Adipose tissue (tissue), 3 donors: ENCODE measurements around the gene MYOM3. TPM values are rescaled to one million over a fixed set of nuclear protein-coding genes. Genes with fewer than 3 reads are reported as not detected.

ENCODE experiments used
- H3K27ac ChIP-seq: one replicate; pipeline ENCODE4 v1.5.1; 2013; ENCODE audit warnings: low read depth, low read length
- WGBS, 3 donors: extraction: QIAGEN DNeasy Blood & Tissue Kit; methylation state at CpG; one replicate each; pipeline ENCODE4 v1.1.7; 2013; 5-methylcytosine and 5-hydroxymethylcytosine counted together
- polyA plus RNA-seq, 3 donors: library from polyadenylated mRNA; stranded (reverse); fragments of 200-250 nt; gene quantifications; one replicate each; pipeline ENCODE4 v1.2.3, GENCODE V29; 2013
- donor health status: healthy with polysubstance abuse.
- donor health status: Bipolar disorder and iron deficiency.
- donor health status: healthy.

The MYOM3 gene
- polyA plus RNA-seq, 3 donors: 0.33 to 0.76 (median 0.34) TPM

DNA sequence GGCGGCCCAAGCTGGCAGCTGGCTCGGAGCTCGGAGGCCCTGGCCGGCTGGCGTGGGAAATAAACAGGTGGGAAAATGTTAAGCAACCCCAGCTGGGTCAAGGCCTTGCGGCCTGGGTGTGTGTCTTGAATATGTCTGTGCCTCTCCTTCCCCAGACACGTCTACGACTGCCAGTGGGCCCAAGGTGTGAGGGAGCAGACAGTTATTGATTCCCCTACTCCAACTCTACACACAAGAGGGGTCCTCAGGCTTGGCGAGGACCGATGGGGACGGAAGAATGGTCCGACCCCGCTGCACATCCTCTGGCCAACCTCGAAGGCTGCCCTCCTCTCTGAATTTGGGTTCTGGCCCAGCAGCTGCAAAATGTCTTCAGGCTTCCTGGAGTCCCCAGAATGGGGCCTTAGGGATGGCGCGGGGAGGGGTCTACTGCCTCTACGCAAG, 28.8 kb upstream of the MYOM3 start:
- WGBS, 3 donors: 52 to 92% (median 88%) methylated on average over 17 of the region's 17 CpGs

GRCh38 chr1:24139841-24140425, 28.0 kb upstream of the MYOM3 start:
- 47 to 87% (median 87%) methylated on average over 11 of the region's 11 CpGs for WGBS, 3 donors
- no peak overlapping the region for H3K27ac ChIP-seq

More for the DNA sequence above, 28.8 kb upstream of the MYOM3 start:
- no peak overlapping the region for H3K27ac ChIP-seq

GRCh38 chr1:24139222-24139489, 27.2 kb upstream of the MYOM3 start:
- WGBS, 3 donors: 60 to 77% (median 74%) methylated on average over 2 of the region's 2 CpGs
- no peak overlapping the region for H3K27ac ChIP-seq

DNA sequence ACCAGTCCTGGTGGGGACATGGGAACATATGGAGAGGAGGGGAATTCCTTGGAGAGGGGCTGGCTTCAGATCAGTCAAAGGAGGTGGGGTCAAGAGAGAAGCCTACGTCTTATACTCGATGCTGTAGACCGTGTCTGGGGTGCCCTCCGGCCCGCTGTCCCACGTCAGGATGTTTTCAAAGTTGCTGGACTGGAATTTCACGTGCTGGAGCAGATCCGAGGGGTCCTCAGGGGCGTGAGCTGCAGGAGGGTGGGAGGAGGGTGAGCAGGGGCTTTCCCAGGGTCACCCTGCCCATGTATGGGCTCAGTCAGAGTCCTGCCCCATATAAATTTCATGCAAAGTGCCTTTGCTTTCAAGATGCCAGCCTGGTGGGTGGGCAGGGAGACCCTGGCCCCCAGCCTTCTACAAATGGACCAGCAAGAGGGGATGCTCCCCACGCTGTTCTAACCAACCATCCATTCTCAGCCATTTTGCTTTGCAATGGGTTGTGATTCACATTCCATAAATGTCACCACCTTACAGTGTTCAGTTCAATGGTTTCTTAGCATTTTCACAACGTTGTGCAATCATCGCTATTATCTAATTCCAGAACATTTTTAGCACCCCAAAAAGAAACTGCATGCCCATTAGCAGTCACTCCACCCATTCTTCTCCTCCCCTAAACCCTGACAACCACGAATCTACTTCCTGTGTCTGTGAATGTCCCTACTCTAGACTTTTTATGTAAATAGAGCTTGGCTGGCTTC, 26.7 kb upstream of the MYOM3 start:
- H3K27ac ChIP-seq: no peak overlapping the region
- 41 to 64% (median 64%) methylated on average over 13 of the region's 13 CpGs for WGBS, 3 donors

GRCh38 chr1:24136956-24137539, 25.1 kb upstream of the MYOM3 start:
- WGBS, 3 donors: 42 to 90% (median 88%) methylated on average over 13 to 15 of the region's 15 CpGs
- no peak overlapping the region for H3K27ac ChIP-seq

DNA sequence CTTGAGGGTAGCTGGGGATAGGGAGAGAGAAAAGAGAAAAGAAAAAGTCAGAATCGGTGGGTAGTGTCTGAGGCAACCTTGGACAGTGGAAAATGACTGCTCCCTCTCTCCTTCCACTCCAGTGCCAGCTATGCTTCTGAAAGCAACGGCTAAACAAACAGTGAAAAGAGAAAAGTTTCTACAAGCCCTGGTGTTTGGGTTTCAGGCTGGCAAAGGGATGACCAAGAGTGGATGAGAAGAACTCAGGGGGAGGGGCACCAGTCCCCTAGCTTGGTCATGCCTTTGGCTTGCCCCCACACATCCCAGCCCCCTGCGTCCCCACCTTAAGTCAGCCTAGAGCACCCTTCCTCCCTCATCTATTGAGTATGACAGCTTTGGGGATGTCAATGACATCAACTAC, 22.4 kb upstream of the MYOM3 start:
- 51 to 86% (median 82%) methylated on average over 3 of the region's 3 CpGs for WGBS, 3 donors
- no peak overlapping the region for H3K27ac ChIP-seq

- H3K27ac ChIP-seq: no peak overlapping the region
- 74 to 93% (median 87%) methylated on average over 1 of the region's 1 CpG for WGBS, 3 donors
Observed at GRCh38 chr1:24133819-24134218, 21.9 kb upstream of the MYOM3 start.

GRCh38 chr1:24130385-24130784, 18.4 kb upstream of the MYOM3 start:
- H3K27ac ChIP-seq: no peak overlapping the region
- 58 to 86% (median 85%) methylated on average over 3 of the region's 3 CpGs for WGBS, 3 donors

DNA sequence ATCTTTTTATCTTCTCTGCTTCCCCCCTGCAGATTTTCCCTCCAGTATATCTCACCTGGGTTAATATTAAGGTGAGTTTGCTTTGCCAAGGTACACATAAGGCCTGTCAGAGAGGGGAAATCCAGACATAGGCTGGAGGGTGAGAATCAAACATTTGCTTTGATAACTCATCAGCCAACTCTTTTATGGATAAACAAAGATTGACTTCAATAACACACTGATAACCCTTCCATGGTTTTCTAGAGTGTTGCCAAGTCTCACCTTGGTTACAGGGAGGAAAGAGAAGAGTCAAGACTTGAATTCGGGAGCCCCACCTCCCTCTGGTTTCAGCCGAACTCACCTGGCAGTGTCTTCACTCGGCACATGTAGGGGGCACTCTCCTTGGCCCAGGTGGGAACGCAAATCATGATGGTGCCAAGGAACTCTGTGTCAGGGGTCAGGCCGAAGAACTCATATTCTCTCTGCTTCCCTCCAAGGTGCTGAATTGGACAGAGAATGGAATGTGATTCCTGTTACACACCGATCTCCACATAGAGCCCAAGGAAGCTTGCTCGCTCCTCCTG, 15.9 kb upstream of the MYOM3 start:
- no peak overlapping the region for H3K27ac ChIP-seq
- WGBS, 3 donors: 30 to 88% (median 75%) methylated on average over 7 of the region's 7 CpGs

DNA sequence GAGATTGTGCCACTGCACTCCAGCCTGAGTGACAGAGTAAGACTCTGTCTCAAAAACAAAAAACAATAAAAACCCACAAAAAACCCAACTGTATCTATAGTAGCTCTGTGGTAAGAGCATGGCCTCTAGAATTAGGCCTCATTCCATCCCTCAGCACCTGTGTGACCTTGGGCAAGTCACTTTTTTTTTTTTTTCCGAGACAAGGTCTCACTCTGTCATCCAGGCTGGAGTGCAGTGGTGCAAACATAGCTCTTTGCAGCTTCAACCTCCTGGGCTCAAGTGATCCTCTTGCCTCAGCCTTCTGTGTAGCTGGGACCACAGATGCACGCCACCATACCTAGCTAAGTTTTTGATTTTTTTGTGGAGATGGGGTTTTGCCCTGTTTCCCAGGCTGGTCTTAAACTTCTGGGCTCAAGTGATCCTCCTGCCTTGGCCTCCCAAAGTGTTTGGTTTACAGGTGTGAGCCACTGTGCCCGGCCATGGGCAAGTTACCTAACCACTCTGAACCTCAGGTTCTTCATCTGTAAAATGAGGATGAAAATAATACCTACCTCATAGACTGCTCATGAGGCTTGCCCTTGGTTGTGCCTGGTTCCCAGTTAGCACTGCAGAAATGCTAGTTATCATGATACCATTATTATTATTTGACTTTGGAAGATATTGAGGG, 15.3 kb upstream of the MYOM3 start:
- no peak overlapping the region for H3K27ac ChIP-seq
- 39 to 94% (median 82%) methylated on average over 3 of the region's 3 CpGs for WGBS, 3 donors

DNA sequence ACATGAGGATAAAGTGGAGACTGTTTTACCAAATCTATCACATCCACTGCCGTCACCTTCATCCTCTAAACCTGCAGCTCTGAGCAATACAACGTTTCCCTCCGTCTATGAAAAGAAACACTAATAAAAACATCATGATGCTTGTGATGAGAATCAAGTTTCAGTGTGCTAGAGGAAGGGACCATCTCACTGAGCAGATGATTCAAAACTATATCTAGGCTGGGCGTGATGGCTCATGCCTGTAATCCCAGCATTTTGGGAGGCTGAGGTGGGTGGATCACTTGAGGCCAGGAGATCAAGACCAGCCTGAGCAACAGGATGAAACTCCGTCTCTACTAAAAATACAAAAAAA, 14.7 kb upstream of the MYOM3 start:
- WGBS, 3 donors: 69 to 81% (median 78%) methylated on average over 5 of the region's 5 CpGs
- no peak overlapping the region for H3K27ac ChIP-seq

DNA sequence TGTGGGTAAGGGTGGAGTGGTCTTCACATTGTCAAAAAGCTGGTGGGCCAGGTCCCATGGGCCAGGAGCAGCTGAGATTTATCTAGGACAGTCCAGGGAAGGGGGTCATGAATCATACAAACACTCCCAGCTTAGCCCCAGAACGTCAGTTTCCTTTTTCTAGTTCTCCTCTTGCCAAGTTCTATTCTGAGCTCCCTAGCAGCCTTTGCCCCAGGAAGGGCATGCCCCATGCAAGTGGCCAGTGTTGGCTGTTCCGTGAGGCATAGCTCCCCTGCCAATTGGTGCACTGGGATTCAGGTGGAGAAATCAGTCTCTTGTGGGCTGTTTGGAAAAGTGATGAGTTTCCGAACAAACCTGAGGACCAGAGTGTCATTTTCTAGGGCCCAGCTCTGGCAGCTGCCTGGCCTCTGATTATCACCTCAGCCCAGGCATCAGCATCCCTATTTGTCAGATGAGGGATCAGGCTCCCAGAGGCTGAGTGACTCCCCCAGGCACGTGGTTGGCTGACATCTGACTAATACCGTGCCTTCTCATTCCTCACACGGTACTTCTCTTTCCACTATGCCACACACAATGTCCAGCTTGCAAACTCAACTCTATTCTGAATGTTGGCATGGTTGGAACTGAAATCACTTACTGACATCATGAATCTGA, 14.2 kb upstream of the MYOM3 start:
- no peak overlapping the region for H3K27ac ChIP-seq
- WGBS, 3 donors: 27 to 44% (median 39%) methylated on average over 6 of the region's 6 CpGs

DNA sequence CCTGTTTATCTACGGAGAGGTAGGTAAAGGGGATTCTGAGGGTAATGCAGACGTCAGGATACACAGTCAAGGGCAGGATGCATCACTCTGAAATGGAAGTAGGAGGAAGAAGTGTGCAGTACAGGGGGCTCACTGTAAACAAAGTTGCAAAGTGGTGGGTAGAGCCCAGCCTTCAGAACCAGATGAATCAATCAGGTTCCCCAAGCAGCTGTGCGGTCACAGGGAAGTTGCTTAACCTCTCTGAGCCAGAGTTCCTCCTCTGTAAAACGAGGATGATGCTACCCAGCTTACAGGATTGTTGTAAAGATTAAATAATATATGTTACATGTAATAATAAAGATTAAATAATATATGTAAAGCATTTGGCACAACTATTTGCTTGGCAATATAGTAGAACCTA, 13.5 kb upstream of the MYOM3 start:
- WGBS, 3 donors: 65 to 74% (median 71%) methylated on average over 4 of the region's 4 CpGs
- no peak overlapping the region for H3K27ac ChIP-seq

GRCh38 chr1:24124980-24125379, 13.0 kb upstream of the MYOM3 start:
- WGBS, 3 donors: 61 to 89% (median 81%) methylated on average over 2 of the region's 2 CpGs
- H3K27ac ChIP-seq: no peak overlapping the region

DNA sequence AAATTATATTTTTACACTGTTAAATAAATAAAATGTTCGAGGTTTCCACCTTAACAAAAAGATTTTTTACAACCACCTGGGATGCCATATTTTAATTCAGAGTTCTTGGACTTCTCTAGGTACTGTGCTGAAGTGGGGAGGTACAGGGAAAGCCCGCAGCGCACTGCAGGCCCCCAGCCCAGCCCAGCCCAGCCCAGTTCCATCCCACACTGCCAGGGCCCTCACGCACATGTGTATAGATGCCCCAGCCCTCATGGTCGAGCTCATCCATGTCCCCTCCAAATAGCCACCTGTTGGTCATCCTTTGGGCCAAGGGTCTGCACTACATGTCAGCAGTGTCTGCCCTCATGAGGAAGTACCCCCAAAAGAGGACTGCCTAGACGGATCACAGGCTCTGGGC, 11.7 kb upstream of the MYOM3 start:
- no peak overlapping the region for H3K27ac ChIP-seq
- WGBS, 3 donors: 83 to 90% (median 87%) methylated on average over 6 of the region's 6 CpGs

DNA sequence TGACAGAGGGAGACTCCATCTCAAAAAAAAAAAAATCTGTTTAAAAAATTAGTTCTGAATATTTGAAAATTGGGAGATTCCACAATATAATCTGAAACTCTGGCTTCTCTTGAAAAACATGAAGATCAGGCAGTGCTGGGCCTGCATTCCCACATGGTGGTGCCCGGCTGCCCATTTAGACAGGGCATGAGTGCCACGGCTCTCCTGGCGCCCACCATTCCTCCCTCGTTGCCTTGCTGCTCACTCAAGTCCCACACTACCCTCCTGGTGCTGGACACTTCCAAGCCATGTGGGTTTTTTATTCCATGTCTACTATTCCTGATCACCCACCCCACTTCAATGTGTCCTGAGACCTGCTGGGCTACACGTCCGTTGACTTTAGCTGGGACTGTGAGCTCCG, 10.8 kb upstream of the MYOM3 start:
- H3K27ac ChIP-seq: no peak overlapping the region
- WGBS, 3 donors: 84 to 95% (median 95%) methylated on average over 7 of the region's 7 CpGs

DNA sequence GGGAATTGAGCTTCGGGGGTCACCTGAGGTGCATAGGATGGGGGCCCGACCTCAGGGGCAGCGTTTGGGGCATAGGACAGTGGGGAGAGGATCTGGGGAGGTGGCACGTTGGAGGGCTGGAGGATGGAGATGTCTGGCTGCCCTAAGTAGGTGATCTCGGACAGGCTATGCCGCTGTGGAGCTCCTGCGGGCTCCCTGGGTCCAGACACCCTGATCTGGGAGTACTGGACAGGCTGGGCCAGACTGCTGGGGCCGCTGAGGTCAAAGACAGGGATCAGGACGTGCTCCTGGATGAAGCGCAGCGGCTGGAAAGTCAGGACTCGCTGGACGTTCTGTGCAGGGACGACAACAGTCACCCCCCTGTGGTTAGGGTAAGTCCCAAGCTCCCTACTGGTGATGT, 9.5 kb upstream of the MYOM3 start:
- 85 to 93% (median 87%) methylated on average over 14 of the region's 14 CpGs for WGBS, 3 donors
- no peak overlapping the region for H3K27ac ChIP-seq

GRCh38 chr1:24120965-24121364, 9.0 kb upstream of the MYOM3 start:
- no peak overlapping the region for H3K27ac ChIP-seq
- 58 to 92% (median 74%) methylated on average over 2 to 3 of the region's 3 CpGs for WGBS, 3 donors
